DND-41 (cell line): Measurements from ENCODE around the gene RBMX.
"Not testable (repeated sequence)": the region's sequence is repeated elsewhere in the genome, so short reads cannot be mapped to it uniquely, and the experiment has no call there.

Source experiments
- CTCF ChIP-seq: IDR thresholded peaks from 2 replicates; pipeline ENCODE4 v1.5.1; 2012; ENCODE audit warnings: borderline replicate concordance, low read length, moderate library complexity, mild to moderate bottlenecking; ENCODE audit not compliant: poor library complexity, severe bottlenecking; ENCODE audit errors: extremely low read depth
- EZH2 ChIP-seq: IDR thresholded peaks from 3 replicates; pipeline ENCODE4 v1.6.1; 2012; ENCODE audit warnings: borderline replicate concordance, low read depth, mild to moderate bottlenecking, moderate library complexity, low read length, inconsistent platforms; ENCODE audit not compliant: severe bottlenecking

GRCh38 chrX:136904067-136904466, 23.5 kb upstream of the RBMX start:
- TF ChIP-seq CTCF, EZH2: not testable (repeated sequence)
